Peyer's patch (tissue), 4 donors: ENCODE measurements around the gene COL24A1. TPM values are rescaled to one million over a fixed set of nuclear protein-coding genes. Genes with fewer than 3 reads are reported as not detected.

Experiments used
- DNase-seq, 3 donors: peaks; one replicate each; pipeline ENCODE4 v3.0.0-alpha.2; 2017 to 2019
- H3K27ac ChIP-seq, 4 donors: fragments of 200-600 bp; sonication (generic); one replicate each; pipeline ENCODE4 v1.5.1; 2016 to 2019
- H3K27me3 ChIP-seq, 2 donors: fragments of 200-600 bp; sonication (generic); one replicate each; pipeline ENCODE4 v1.5.1; 2019
- H3K36me3 ChIP-seq, 3 donors: fragments of 200-600 bp; sonication (generic); one replicate each; pipeline ENCODE4 v1.5.1; 2016 to 2019
- H3K4me1 ChIP-seq, 4 donors: fragments of 200-600 bp; sonication (generic); one replicate each; pipeline ENCODE4 v1.5.1; 2016 to 2019
- H3K4me3 ChIP-seq, 4 donors: fragments of 200-600 bp; sonication (generic); 1 replicate in 3 of 4; 2 replicates in 1 of 4; pipeline ENCODE4 v1.5.1; 2016 to 2019; ENCODE audit warnings: mild to moderate bottlenecking in 1 of 4
- H3K9me3 ChIP-seq, 4 donors: fragments of 200-600 bp; sonication (generic); one replicate each; pipeline ENCODE4 v1.5.1; 2016 to 2019; ENCODE audit warnings: mild to moderate bottlenecking in 1 of 4
- CTCF ChIP-seq, 6 experiments: fragments of 450-650 bp in 4 of 6; fragments of 200-600 bp in 2 of 6; sonication (generic) in 1 of 6; IDR thresholded peaks; one replicate each; pipeline ENCODE4 v1.5.1; 2017 to 2019; ENCODE audit warnings: antibody characterized with exemption in 6 of 6, mild to moderate bottlenecking in 3 of 6, moderate library complexity in 1 of 6
- POLR2A ChIP-seq, 2 donors: fragments of 450-650 bp; IDR thresholded peaks; one replicate each; pipeline ENCODE4 v1.5.1; 2017; ENCODE audit warnings: antibody characterized with exemption in 2 of 2, mild to moderate bottlenecking in 2 of 2, moderate library complexity in 2 of 2
- total RNA-seq, 4 donors: library from RNA; depleted of rRNA; stranded (reverse); fragments of >200 nt; gene quantifications; one replicate each; pipeline ENCODE4 v1.1.0, GENCODE V29; 2016

COL24A1 gene
- total RNA-seq, 4 donors from 2014 or later = 0.18 to 3.3 (median 0.34) TPM

GRCh38 chr1:86197206-86197855 is 40.8 kb upstream of the COL24A1 start:
- Histone ChIP-seq H3K4me1 (no peaks in the 10 kb centered on the region), H3K36me3 (no peaks in the 10 kb centered on the region), H3K27me3 (no peaks in the 10 kb centered on the region), H3K9me3 (no peaks in the 10 kb centered on the region), H3K4me3 (no peak overlapping the region), H3K27ac (no peak overlapping the region)
- DNase-seq = no peak
- no peak for TF ChIP-seq CTCF (IDR thresholded peaks at IDR 0.05)
- no peak for TF ChIP-seq POLR2A (IDR thresholded peaks at IDR 0.05)

DNA sequence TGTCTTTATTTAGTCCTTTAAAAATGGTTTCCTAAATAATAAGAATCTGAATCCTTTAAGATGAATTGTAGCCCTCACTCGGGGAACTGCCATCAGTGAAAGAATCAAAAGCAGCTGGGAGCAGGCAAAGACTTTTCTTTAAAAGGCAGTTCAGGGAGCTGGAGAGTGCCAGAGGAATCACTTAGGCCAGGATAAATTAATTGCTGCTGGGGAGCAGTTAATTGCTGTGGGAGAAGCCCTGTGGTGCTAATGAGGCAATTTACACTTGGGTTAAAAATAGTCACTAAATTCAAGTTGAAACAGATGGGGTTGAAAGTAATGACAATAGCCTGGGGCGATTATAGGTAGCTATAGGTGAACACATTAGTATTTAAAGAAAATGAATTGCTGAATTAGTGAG is 38.7 kb upstream of the COL24A1 start:
- no peak for TF ChIP-seq CTCF (IDR thresholded peaks at IDR 0.05)
- no peak for TF ChIP-seq POLR2A (IDR thresholded peaks at IDR 0.05)

GRCh38 chr1:86194491-86195034 is 38.0 kb upstream of the COL24A1 start:
- no peak overlapping the region for H3K27ac ChIP-seq
- no peaks in the 10 kb centered on the region for H3K9me3 ChIP-seq
- H3K36me3 ChIP-seq = no peaks in the 10 kb centered on the region
- TF ChIP-seq POLR2A (IDR thresholded peaks at IDR 0.05) (no peak), CTCF (IDR thresholded peaks at IDR 0.05) (no peak)
- H3K27me3 ChIP-seq = no peaks in the 10 kb centered on the region
- no peak overlapping the region for H3K4me3 ChIP-seq
- H3K4me1 ChIP-seq = no peaks in the 10 kb centered on the region
- no peak for DNase-seq

More for the DNA sequence above, 38.7 kb upstream of the COL24A1 start:
- H3K4me3 ChIP-seq = no peak overlapping the region
- H3K4me1 ChIP-seq = no peaks in the 10 kb centered on the region
- H3K27ac ChIP-seq = no peak overlapping the region
- H3K27me3 ChIP-seq = no peaks in the 10 kb centered on the region
- H3K9me3 ChIP-seq = no peaks in the 10 kb centered on the region
- no peak for DNase-seq
- H3K36me3 ChIP-seq = no peaks in the 10 kb centered on the region

GRCh38 chr1:86192417-86192816 is 35.8 kb upstream of the COL24A1 start:
- Histone ChIP-seq H3K9me3 (no peaks in the 10 kb centered on the region), H3K27ac (no peak overlapping the region), H3K36me3 (no peaks in the 10 kb centered on the region), H3K4me1 (no peaks in the 10 kb centered on the region), H3K27me3 (no peaks in the 10 kb centered on the region), H3K4me3 (no peak overlapping the region)
- TF ChIP-seq POLR2A (IDR thresholded peaks at IDR 0.05) (no peak), CTCF (IDR thresholded peaks at IDR 0.05) (no peak)
- no peak for DNase-seq

- H3K27ac ChIP-seq = no peak overlapping the region
These were observed 35.4 kb upstream of the COL24A1 start for GRCh38 chr1:86191958-86192357.

More at GRCh38 chr1:86191958-86192357, 35.4 kb upstream of the COL24A1 start:
- Histone ChIP-seq H3K9me3 (no peaks in the 10 kb centered on the region), H3K4me1 (no peaks in the 10 kb centered on the region), H3K4me3 (no peak overlapping the region), H3K36me3 (no peaks in the 10 kb centered on the region), H3K27me3 (no peaks in the 10 kb centered on the region)
- no peak for DNase-seq
- TF ChIP-seq CTCF (IDR thresholded peaks at IDR 0.05) (no peak), POLR2A (IDR thresholded peaks at IDR 0.05) (no peak)
